NCI-H128 (cell line): ENCODE results near the gene MMP8.

Experiments
- DNase-seq: peaks from one replicate; lab custom pipeline; 2025; ENCODE audit not compliant: unreplicated experiment; lab: John Stamatoyannopoulos, UW

MMP8 gene

GRCh38 chr11:102662607-102663006 lies 62.1 kb downstream of the MMP8 start:
- no peak for DNase-seq
